GM12864 (cell line): ENCODE measurements around the gene AVL9.
"Not testable (repeated sequence)": the region's sequence is repeated elsewhere in the genome, so short reads cannot be mapped to it uniquely, and the experiment has no call there.

Experiments
- DNase-seq: peaks from one replicate; pipeline ENCODE4 v3.0.0-alpha.2; 2011; ENCODE audit warnings: low read depth
- H3K4me3 ChIP-seq: 2 replicates; pipeline ENCODE4 v1.5.1; 2011; ENCODE audit warnings: mild to moderate bottlenecking, low read depth, low read length, control low read depth
- TF ChIP-seq, protein P1 (sequence below): IDR thresholded peaks from 2 replicates; pipeline ENCODE4 v1.5.1; 2011; ENCODE audit warnings: low read depth, mild to moderate bottlenecking, moderate library complexity, low read length, control low read depth, inconsistent platforms; ENCODE audit errors: missing control alignments

The AVL9 gene

DNA sequence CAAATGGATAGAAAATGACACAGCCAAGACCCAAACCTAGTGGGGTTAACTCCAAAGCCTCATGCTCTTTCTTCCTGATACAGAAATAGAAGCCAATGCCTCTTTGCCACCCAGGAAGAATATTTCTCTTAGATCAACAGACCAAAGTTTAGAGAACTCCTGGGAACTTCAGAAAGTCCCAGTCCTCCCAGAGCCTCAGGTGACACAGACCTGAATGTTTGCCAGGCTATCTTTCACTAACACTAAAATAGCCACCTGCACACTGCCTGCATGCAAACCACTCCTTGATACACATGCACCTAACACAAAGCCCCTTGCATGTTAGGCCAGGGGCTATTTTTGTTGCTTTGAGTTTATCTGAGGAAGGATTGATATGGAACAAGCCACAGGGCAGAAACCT is 32.8 kb upstream of the AVL9 start:
- TF ChIP-seq, protein P1, sequence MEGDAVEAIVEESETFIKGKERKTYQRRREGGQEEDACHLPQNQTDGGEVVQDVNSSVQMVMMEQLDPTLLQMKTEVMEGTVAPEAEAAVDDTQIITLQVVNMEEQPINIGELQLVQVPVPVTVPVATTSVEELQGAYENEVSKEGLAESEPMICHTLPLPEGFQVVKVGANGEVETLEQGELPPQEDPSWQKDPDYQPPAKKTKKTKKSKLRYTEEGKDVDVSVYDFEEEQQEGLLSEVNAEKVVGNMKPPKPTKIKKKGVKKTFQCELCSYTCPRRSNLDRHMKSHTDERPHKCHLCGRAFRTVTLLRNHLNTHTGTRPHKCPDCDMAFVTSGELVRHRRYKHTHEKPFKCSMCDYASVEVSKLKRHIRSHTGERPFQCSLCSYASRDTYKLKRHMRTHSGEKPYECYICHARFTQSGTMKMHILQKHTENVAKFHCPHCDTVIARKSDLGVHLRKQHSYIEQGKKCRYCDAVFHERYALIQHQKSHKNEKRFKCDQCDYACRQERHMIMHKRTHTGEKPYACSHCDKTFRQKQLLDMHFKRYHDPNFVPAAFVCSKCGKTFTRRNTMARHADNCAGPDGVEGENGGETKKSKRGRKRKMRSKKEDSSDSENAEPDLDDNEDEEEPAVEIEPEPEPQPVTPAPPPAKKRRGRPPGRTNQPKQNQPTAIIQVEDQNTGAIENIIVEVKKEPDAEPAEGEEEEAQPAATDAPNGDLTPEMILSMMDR: no peak

DNA sequence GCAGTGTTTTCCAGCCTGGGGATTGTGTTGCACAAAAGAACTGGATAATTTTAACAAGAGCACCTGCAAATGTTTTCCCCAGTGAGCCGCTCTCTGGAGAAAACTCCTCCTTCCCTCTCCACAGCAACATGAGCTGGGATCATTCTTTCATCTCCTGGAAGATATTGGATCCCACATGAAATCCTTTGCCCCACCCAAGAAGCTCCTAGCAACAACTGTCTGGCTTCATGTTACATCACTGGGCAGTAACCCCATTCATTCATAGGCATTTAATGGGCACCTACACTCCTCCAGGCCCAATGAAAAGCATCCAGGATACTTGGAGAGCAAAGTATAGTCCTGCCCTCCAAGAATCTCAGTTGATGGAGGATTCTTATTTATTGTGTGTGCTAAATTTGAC is 32.3 kb upstream of the AVL9 start:
- no peak for DNase-seq
- no peak overlapping the region for H3K4me3 ChIP-seq
- TF ChIP-seq, protein P1: no peak

More for the DNA sequence above, 32.8 kb upstream of the AVL9 start:
- no peak for DNase-seq
- H3K4me3 ChIP-seq: no peak overlapping the region

DNA sequence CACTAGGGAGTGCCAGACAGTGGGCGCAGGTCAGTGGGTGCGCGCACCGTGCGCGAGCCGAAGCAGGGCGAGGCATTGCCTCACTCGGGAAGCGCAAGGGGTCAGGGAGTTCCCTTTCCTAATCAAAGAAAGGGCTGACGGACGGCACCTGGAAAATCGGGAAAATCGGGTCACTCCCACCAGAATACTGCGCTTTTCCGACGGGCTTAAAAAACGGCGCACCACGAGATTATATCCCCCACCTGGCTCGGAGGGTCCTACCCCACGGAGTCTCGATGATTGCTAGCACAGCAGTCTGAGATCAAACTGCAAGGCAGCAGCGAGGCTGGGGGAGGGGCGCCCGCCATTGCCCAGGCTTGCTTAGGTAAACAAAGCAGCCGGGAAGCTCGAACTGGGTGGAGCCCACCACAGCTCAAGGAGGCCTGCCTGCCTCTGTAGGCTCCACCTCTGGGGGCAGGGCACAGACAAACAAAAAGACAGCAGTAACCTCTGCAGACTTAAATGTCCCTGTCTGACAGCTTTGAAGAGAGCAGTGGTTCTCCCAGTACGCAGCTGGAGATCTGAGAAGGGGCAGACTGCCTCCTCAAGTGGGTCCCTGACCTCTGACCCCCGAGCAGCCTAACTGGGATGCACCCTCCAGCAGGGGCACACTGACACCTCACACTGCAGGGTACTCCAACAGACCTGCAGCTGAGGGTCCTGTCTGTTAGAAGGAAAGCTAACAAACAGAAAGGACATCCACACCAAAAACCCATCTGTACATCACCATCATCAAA is 30.5 kb upstream of the AVL9 start:
- not testable (repeated sequence) for DNase-seq, H3K4me3 ChIP-seq

DNA sequence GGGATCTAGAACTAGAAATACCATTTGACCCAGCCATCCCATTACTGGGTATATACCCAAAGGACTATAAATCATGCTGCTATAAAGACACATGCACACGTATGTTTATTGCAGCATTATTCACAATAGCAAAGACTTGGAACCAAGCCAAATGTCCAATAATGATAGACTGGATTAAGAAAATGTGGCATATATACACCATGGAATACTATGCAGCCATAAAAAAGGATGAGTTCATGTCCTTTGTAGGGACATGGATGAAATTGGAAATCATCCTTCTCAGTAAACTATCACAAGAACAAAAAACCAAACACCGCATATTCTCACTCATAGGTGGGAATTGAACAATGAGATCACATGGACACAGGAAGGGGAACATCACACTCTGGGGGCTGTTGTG is 25.3 kb upstream of the AVL9 start:
- DNase-seq, H3K4me3 ChIP-seq: not testable (repeated sequence)

DNA sequence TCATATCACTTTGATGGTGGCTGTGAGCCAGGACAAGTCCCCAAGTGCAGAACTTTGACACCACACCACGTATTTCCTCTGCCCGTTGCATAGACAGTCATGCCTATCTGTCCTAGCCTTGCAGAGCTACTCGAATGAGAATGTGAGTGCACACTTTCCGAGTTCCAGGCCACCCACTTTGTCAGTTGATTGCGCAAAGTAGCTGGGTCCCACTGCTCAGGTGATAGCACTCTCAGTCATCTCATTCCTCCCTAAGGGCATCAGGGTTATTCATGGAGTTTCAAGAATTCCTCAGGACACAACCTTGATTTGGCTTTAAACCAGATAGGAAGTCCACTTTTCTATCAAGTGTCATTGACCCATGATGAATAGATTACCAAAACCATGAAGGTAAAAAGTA is 24.4 kb upstream of the AVL9 start:
- TF ChIP-seq, protein P1: no peak
- no peak overlapping the region for H3K4me3 ChIP-seq
- no peak for DNase-seq

DNA sequence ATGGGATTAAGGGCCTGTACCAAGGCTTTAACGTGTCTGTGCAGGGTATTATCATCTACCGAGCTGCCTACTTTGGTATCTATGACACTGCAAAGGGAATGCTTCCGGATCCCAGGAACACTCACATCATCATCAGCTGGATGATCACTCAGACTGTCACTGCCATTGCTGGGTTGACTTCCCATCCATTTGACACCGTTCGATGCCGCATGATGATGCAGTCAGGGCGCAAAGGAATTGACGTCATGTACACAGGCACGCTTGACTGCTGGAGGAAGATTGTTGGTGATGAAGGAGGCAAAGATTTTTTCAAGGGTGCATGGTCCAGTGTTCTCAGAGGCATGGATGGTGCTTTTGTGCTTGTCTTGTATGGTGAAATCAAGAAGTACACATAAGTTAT is 23.3 kb upstream of the AVL9 start:
- no peak overlapping the region for H3K4me3 ChIP-seq
- TF ChIP-seq, protein P1: no peak

DNA sequence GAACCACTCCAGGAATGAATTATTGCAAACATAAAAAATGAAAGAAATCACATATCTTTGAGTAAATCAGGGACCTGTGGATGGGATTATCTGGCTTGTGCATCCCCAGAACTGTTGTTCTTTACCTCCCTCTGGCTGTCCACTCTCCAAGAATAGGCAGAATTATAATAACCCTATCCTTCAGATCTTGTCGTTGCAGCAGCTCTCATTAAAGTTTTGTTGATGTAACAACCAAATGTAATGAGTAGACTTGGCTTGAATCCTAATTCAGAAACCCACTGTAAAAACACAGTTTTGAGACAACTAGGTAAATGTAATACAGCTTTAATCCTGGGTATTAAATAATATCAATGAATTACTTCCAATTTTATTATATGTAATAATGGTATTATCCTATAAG is 21.3 kb upstream of the AVL9 start:
- TF ChIP-seq, protein P1: no peak
- H3K4me3 ChIP-seq: no peak overlapping the region

More for the DNA sequence above, 23.3 kb upstream of the AVL9 start:
- no peak for DNase-seq

More for the DNA sequence above, 21.3 kb upstream of the AVL9 start:
- no peak for DNase-seq
